ENCODE data around the gene DCC.

The DCC gene

GRCh38 chr18:53040286-53040685, 700.3 kb downstream of the DCC start:
- no peak overlapping the region for H3K4me3 ChIP-seq
- H3K36me3 ChIP-seq = no peaks in the 10 kb centered on the region
- no peaks in the 10 kb centered on the region for H3K4me1 ChIP-seq
- H3K27me3 ChIP-seq = no peaks in the 10 kb centered on the region
- no peak for DNase-seq
- intact Hi-C loops (cut with DNase I; ENCODE audit: low total_unique reads) = no loop called here
- no peak for TF ChIP-seq CTCF (IDR thresholded peaks at IDR 0.05)
- no peaks in the 10 kb centered on the region for H3K9me3 ChIP-seq
- H3K27ac ChIP-seq = no peak overlapping the region

GRCh38 chr18:53056064-53056463, 716.1 kb downstream of the DCC start:
- intact Hi-C loops (cut with DNase I; ENCODE audit: low total_unique reads) = no loop called here
- DNase-seq = no peak

GRCh38 chr18:53070788-53071187, 730.8 kb downstream of the DCC start:
- no peak overlapping the region for H3K4me3 ChIP-seq

More at GRCh38 chr18:53056064-53056463, 716.1 kb downstream of the DCC start:
- no peak for TF ChIP-seq CTCF (IDR thresholded peaks at IDR 0.05)
- Histone ChIP-seq H3K27ac (no peak overlapping the region), H3K27me3 (no peaks in the 10 kb centered on the region), H3K36me3 (no peaks in the 10 kb centered on the region), H3K4me3 (no peak overlapping the region), H3K9me3 (no peaks in the 10 kb centered on the region), H3K4me1 (no peaks in the 10 kb centered on the region)

GRCh38 chr18:53080687-53081086, 740.7 kb downstream of the DCC start:
- DNase-seq = no peak
- no peaks in the 10 kb centered on the region for H3K27me3 ChIP-seq
- no peak for TF ChIP-seq CTCF (IDR thresholded peaks at IDR 0.05)
- H3K4me3 ChIP-seq = no peak overlapping the region
- H3K36me3 ChIP-seq = no peaks in the 10 kb centered on the region
- intact Hi-C loops (cut with DNase I; ENCODE audit: low total_unique reads) = no loop called here
- H3K4me1 ChIP-seq = no peaks in the 10 kb centered on the region
- H3K27ac ChIP-seq = no peak overlapping the region
- H3K9me3 ChIP-seq = no peaks in the 10 kb centered on the region

More at GRCh38 chr18:53070788-53071187, 730.8 kb downstream of the DCC start:
- H3K9me3 ChIP-seq = no peaks in the 10 kb centered on the region
- H3K27ac ChIP-seq = no peak overlapping the region
- DNase-seq = no peak
- intact Hi-C loops (cut with DNase I; ENCODE audit: low total_unique reads) = no loop called here
- H3K4me1 ChIP-seq = no peaks in the 10 kb centered on the region
- no peaks in the 10 kb centered on the region for H3K27me3 ChIP-seq
- no peak for TF ChIP-seq CTCF (IDR thresholded peaks at IDR 0.05)
- no peaks in the 10 kb centered on the region for H3K36me3 ChIP-seq

GRCh38 chr18:53093636-53094035, 753.6 kb downstream of the DCC start:
- intact Hi-C loops (cut with DNase I; ENCODE audit: low total_unique reads) = no loop called here
- H3K4me1 ChIP-seq = no peaks in the 10 kb centered on the region
- DNase-seq = no peak
- TF ChIP-seq CTCF (IDR thresholded peaks at IDR 0.05) = no peak
- no peak overlapping the region for H3K4me3 ChIP-seq
- H3K9me3 ChIP-seq = no peaks in the 10 kb centered on the region
- no peaks in the 10 kb centered on the region for H3K27me3 ChIP-seq
- no peak overlapping the region for H3K27ac ChIP-seq
- no peaks in the 10 kb centered on the region for H3K36me3 ChIP-seq

- TF ChIP-seq CTCF (IDR thresholded peaks at IDR 0.05) = no peak
- H3K9me3 ChIP-seq = no peaks in the 10 kb centered on the region
- H3K4me1 ChIP-seq = no peaks in the 10 kb centered on the region
- H3K4me3 ChIP-seq = no peak overlapping the region
- H3K27me3 ChIP-seq = no peaks in the 10 kb centered on the region
- intact Hi-C loops (cut with DNase I; ENCODE audit: low total_unique reads) = no loop called here
- no peaks in the 10 kb centered on the region for H3K36me3 ChIP-seq
- no peak for DNase-seq
- no peak overlapping the region for H3K27ac ChIP-seq
These were observed 761.6 kb downstream of the DCC start for GRCh38 chr18:53101536-53102105.

All from tibial artery (tissue), 4 donors.